Stimulated activated CD8-positive, alpha-beta memory T cell treated with anti-CD3 and anti-CD28 coated beads, Interleukin-4, amount 100 ng/mL, for 24 hours (primary cell): ENCODE results near the gene TMTC1.

ENCODE experiments used
- DNase-seq: peaks from one replicate; pipeline ENCODE4 v3.0.0-alpha.2; 2020; ENCODE audit warnings: low read depth

The TMTC1 gene

DNA sequence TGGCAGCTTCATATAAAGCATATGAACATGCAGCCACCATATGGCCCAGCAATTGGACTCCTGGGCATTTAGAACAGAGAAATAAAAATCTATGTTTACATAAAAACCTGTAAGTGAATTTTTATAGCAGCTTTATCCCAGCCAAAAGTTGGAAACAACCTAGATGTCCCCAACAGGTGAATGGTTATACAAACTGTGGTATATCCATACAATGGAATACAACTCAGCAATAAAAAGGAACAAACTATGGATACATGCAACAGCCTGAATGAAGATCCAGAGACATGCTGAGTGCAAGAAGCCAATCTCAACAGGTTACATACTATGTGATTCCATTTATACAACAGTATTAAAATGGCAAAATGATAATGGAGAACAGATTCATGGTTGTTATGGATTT lies 3.7 kb downstream of the TMTC1 start:
- no peak for DNase-seq

DNA sequence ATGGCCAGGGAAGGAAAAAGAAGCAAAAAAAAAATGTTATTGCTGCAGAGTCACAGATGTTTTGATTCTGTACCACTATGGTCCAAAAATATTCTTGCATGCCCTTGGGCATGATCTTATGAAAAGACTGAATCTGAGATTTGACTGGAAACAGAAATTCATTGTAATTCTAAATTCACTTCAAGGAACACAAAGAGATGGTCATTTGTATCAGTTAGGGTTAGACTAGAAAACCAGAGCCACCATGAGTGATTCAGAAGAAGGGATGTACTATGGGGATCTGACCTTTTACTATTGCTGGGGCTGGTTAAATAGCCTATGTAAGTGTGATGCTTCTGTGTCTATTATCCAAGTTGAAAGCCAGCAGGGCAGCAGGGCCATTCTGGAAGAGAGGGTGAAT lies 5.2 kb downstream of the TMTC1 start:
- DNase-seq: no peak

DNA sequence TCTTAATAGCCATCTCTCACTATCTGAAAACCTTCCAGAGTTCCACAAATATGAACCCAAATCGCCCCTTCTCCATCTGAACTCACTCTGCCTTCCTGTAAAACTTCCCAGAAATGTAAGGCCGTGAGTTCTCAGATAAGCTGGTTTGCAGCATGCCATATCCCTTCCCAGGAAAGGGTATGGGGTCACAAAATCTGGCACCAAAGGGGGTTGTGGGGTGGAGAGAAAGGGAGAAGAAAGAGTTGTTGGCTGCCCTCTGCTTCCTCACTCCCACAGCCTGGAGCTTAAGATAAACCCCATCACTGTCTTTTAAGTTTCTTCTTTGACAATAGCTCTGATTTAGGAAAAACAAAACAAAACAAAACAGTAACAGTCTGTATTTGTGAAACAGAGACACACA lies 10.7 kb downstream of the TMTC1 start:
- no peak for DNase-seq

DNA sequence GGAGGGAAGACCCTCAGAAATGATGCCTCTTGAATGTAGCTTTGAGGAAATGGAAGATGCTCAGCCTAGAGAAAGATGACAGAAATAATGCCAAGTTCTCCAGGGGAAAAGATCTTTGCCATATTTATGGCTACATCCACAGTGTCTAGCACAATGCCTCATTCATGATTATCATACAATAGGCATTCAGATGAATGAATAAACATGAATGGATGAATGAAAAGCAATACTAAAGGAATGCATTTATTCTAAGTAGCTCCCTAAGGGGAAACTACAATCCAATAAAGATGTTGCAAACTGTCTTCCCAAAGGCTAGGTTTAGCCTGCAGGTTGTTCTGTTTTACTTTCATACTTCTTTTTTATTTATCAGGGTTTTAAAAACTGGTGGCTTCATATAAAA lies 12.0 kb downstream of the TMTC1 start:
- no peak for DNase-seq

DNA sequence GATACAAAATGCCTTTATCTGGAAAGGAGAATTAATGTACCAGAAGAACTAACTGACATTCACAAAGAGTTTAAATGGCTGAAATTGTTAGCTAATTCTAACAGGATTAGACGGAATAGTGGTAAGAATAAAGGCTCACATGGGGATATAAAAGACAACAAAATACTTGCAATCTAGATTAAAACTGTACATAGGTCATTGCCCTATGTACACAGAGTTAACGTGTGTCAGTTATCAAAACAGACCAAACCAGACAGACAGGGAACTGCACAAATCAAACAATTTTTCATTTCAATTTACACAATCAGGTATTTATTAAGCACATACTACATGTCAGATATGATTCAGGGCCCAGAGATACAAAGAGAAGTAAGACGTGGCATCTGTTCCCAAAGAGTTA lies 12.6 kb downstream of the TMTC1 start:
- DNase-seq: no peak

DNA sequence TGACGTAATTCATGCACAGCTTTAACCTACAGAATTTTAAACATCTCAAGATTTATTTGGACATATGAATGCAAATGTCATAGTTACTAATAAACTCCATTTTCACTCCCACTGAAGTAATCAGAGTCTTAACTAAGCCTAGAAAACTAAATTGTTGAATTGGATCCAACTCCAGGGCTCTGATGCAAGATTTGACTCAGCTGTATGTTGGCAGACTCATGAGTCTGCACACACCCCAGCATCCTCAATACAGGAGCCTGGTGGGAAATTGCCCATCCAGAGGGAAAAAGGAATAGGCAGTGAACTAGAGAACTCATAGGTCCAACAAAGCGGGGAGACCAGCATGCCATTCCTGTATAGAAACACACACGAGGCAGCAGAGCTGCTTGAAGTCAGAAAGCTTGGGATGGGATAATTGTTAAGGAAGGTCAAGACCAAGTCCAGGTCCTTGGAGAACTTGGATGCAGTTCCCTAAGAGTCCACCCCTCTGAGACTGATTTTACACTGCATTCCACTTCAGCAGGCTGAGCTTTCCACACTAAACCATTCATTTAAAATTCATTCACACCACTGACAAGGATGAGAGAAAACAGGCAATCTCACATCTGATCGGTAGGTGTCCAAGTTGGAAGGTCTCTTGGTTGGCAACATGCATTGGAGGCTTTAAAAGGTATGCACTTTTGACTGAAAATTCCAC lies 14.4 kb downstream of the TMTC1 start:
- no peak for DNase-seq

DNA sequence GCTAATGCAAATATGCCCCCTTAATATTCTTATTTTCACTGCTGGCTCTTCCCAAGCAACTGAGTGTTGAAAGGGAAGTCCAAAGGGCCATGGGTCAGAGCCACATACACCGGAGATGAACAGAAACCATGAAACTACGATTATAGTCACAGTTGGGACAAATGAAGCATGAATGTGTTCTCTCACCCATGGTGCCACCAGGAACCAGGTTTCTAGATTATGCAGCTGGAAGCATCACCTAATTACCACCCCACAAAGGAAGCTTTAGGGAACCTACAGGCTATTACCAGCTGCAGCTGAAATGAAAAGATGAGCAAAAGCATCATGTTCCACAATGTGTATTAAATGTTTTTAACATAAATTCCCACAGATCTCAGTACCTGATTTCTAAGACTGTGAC lies 15.4 kb downstream of the TMTC1 start:
- no peak for DNase-seq

DNA sequence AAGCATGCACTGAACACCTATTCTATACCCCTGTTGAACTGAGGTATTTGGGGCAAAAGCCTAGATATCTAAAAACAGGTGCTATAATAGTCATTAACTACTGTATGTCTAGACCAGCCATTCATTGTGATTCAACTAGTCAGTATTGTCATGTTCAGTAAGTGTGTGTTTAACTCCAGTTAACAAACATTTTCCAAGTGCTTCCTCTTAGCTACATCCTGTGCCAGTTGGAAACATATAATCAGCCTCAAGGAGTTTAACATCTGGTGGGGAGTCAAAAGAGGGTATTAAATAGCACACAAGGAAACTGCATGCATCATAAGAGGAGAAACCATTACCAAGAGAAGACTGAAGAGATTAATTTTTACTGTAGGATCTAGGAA lies 20.4 kb downstream of the TMTC1 start:
- DNase-seq: no peak

DNA sequence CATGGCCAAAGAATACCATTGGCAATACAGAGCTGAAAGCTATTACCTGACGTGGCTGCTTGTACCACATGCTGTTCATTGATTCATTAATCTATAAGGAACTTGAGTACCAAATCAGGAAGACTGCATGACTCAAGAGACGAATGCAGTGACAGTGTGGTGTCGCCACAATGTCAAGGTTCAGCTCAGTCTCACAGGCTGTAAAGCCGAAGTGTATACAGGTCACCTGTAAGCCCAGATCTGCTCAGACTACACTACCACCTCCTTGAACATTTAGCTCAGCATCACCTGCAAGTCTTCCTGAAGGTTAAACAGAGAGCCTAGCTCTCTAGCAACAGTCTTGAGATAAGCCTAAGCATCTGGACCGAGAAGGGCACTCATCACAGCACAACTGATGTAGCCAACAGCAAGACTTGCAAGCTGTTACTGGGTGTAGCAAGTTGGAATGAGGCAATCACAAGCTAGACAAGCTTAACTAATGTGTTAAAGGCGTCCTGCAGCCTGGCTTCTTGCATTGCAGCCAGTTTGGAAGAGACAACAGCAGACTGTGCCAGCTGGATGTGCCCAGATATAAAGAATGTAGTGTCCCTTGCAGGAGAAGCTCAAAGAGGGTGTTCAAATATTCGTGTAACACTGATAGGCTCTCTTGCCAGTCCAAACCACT lies 21.0 kb downstream of the TMTC1 start:
- no peak for DNase-seq

DNA sequence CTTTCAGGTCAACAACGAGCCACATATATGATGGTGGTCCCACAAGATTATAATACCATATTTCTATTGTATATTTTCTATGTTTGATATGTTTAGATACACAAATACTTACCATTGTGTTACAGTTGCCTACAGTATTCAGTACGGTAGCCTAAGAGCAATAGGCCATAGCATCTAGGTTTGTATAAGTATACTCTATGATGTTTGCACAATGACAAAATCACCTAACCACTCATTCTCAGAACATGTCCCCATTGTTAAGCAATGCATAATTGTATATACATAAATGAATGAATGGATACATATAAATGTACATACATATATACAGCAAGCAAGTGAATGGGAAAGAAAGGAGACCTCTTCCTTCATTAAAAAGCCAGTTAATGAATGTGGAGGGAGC lies 23.8 kb downstream of the TMTC1 start:
- no peak for DNase-seq

DNA sequence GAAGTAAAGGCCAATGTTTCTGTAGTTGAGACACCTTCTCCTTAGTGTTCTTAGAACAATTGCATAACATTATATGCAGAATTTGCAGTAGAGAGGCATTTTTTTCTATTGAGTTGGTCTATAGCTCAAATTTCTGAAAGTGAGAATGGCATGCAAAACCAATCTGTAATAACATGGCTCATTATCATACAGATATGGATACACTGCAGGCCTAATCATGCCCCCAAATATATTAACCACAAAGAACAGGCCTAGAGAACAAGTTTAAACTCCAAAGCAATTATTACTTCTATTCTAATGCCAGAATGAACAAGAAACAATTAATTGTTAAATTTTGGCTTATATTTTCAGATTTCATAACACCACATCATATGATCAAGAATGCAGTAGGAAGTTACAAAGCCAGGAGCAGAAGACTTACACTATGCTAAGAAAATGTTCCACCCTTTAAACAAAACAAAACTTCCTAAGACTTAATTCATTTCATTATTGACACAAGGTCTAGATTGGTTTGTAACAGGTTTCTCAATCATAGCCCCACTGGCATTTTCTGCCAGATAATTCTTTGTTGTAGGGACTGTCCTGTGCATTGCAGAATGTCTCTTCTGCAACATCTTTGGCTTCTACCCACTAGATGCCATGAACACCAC lies 26.9 kb downstream of the TMTC1 start:
- DNase-seq: no peak

DNA sequence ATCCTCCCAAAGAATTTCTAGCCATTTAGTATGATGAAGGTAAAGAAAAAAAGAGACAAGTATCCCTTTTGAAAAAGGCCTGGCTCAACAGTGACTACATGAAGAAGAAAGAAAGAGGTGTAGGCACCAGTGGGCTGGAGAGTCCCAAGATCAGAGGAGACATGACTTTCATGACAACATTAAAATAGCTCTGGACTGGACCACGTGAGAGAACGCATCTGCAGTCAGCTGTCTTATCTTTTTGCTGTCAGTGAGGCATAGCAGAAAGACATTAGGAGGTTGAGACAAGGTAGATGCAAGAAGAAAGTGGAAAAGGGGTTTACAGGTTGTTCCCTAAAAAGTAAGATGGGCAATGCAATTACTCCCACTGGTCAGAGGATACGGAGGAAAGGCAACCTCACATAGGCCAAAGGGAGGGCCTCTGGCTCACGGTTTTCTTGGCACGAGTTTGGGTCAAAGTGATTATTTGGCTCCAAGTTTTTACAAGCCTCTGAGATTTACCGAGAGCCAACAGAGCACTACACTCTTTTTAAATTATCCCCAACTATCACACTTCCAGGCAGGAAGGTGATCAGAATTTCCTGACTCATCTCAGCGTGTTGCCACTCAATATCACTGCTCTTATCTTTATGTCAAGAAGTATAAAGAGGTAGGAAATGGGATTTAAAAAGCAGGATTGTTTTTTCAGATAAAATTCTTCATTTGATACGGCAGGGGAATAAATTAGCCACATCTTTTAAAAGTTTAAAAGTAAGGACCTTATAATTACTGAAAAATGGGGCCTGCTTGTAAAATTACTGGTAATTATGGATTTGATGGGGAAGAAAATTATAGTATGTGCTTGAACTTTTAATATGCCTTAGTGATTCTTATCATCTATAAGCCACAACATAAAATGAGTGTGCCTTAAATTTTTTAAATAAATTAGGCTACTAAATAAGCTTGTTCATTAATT lies 29.2 kb downstream of the TMTC1 start:
- DNase-seq: no peak

DNA sequence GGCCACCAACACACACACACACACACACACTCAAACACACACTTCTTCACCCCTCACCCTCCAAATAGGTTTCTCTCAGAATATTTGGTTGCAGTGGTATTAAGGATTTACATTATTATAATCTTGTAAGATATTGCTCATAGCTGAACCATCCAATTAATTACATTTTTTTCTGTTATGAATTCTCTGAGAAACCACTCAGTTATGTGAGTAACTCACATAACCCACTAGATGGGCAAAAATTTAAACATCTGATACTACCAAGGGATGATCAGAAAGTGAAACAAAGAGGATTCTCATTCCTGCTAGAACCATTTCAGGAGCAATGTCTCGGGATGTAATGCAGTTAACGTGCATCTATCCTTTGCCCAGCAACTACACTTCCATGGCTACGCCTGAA lies 31.6 kb downstream of the TMTC1 start:
- DNase-seq: no peak

DNA sequence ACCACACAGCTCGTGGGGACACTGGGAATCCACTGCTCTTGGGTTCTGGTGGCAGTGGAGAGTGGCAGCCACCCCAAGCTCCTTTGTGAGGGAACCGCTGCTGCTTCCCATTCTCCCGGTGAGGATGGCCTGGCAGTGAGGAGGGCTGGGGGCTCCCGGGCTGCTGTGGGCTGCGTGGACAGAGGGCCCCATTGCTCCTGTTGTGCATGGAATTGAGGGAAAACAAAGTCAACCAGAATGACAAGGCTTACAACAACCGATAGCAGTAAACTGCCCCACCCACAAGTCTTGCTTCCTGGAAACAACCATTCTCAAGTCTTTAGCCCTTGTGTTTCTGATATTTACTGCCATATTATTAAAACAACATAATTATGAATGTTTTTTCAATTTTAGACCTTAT lies 32.1 kb downstream of the TMTC1 start:
- no peak for DNase-seq

DNA sequence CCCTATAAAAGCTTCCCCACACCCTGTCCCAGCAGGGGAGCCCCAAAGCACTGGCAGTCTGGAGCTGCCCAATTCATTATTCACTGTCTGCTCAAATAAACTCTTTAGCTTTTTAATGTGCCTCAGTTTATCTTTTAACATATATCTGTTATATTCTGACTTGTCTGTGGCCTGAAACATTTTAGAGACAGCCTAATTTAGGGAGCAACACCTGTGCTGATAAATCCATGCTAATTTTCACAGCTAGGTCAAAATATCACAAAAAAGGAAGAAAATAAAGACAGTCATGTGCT lies 32.9 kb downstream of the TMTC1 start:
- no peak for DNase-seq

DNA sequence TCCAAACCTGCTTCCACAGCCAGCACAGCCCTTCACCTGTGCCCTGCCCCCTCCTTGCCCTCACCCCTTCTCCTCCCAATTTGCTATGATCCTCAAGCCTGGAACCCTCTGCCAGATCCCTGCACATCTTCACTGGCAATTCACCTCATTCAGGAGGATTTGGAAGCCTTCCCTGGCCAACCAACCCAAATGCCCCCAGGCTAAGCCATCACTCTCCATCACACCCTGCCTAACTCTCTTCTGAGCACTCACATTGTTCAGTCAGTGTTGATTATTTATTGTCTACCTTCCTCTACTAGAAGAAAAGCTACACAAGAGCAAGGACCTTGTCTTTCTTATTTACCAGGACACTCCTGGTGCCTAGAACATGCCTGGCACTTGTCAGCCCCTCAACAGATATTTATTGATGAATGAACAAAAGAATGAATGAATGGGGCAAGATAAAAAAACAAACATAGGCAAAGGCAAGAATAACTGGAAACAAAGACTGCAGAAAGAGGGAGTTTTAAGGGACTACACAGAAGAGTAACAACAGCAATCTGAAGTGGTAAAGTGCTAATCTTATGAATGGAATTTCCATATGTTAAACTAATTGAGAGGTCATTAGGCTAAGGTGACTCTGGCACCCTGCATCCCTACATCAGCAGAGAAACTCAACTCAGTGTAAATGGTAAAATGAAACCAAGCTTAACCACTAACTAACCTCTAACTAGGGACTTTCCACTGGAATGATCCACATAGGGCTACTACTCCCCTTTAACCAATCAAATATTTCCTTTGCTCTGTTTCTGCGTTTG lies 33.4 kb downstream of the TMTC1 start:
- DNase-seq: no peak

DNA sequence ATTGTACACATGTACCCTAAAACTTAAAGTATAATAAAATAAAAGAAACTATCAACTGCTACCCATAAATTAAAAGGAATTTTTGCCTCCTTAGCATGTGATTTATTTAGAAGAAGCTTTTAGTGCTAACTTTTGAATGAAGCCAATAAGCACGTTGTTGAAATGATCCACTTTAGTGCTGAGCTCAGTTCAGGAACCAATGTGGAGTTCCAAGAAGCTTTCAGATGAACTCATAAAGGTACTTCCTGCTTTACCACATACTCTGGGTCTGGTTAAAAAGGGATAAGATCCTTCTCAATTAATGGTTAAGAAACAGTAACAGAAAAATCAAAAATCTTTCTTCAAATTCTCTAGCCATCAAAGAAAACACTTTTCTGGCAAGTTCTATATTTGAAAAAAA lies 39.4 kb downstream of the TMTC1 start:
- DNase-seq: no peak

DNA sequence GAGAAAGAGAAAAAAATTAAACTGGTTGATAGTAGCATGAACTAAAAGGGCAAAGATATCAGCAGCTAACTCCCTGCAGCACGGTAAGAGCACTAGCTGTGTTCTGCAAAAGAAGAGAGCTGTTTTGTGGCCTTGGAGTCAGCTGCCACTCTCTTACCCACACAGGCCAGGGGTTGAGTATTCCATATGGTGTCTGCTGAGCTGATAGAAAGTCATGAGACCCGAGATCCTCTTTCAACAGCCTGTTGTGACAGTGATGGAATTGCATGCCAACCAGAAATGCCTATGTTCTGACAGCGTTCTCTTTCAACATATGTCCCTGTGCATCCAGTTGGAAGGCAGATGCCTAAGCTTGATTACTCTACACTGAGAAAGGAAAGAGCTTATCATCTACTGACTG lies 39.9 kb downstream of the TMTC1 start:
- DNase-seq: no peak

DNA sequence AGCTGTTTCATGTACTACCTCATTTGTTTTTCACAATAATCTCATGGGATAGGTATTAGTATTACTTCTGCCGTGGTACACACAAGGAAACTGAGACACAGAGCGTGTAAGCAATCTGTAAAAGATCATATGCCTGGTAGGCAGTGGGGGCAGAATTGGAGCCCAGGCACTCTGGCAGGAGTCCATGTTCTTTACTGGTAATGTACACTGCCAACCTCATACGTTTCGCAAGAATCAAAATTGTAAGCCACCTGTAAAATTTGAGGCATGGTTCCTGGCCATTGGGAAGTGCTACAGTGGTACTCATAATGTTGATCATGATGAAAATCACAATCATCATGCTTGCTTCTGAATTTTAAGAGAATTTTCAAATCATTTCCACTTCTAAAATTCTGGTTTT lies 40.7 kb downstream of the TMTC1 start:
- DNase-seq: no peak

DNA sequence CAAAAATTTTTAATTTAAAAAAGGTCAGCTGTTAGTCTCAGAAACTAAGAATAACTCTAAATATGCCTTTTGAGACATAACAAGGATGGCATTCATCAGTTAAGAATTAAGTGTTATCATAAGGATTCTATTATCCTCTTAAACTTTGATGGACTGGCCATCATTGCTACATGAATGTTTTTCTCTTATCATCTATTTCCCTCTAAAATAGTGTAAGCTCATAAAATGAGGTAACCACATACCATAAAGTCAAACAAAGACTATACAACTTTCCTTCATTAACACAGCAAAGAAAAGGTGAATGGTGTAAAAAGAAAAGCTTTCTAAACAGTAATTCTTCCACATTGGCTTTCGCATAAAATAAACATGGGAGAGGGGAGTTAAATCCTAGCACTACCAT lies 41.1 kb downstream of the TMTC1 start:
- DNase-seq: no peak

DNA sequence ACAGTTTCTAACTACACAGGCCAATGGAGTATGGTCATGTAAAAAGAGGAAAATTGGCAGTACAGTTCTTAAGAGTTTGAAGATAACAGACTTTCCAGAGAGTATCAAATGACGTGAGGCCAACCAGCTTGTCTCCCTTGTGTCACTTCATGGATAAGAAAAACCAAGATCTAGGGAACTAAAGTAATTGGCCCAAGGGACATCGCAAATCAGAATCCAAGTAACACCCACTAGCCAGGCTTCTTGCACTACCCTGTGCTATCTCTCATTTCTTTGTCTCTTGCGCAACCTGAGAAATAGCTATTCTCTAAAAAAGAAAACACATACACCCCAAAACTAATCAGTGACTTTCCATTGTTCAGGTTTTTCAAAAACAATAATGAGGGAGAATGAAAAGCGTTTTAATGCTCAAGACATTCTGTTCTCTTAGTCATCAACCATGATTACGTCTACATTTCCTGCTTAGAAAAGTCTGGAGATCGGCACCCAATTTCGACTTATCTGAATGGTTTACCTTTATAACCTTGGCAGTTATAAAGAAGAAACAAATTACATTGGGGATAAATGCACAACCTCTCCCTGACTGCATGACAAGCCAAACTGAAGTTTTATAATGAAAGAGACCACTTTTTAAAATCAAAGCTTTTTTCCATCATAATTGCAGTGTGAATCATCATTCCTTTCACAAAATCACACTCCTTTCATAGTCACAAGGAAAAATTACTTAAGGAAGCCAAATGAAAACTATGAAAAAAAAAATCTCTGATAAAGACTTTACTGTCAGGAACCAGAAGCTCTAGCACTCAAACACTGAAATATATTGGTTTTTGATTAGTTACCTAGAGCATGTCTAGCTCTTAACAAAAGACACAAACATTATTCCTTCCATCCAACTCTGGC lies 42.1 kb downstream of the TMTC1 start:
- DNase-seq: no peak
